ENCODE data around the gene RNF175.

The RNF175 gene

DNA sequence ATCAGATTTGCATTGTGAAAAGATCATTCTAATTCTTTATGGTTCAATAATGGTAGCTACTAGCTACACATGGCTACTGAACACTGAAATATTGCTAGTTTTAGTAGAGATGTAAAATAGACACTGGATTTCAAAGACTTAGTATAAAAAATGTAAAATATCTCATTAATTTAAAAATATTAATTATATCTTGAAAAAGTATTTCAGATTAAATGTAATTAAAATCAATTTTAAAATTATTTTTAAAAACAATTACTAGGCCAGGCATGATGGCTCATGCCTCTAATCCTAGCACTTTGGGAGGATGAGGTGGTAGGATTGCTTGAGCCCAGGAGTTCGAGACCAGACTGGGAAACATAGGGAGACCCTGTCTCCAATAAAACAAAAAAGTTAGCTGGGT is 96.2 kb downstream of the RNF175 start:
- Histone ChIP-seq H3K36me3 (no peaks in the 10 kb centered on the region), H3K4me1 (ENCODE audit: control insufficient read depth in 1 of 2, insufficient read depth in 1 of 2, low read depth in 1 of 2, low read length in 1 of 2) (peaks cover 40 to 68% of the 10 kb centered on the region in 2 experiments), H3K27me3 (no peaks in the 10 kb centered on the region), H3K9me3 (no peaks in the 10 kb centered on the region), H3K27ac (peak overlapping the region; percentile 46), H3K4me3 (ENCODE audit: low read depth in 1 of 2, low read length in 1 of 2) (no peak overlapping the region)
- TF ChIP-seq, protein P1, sequence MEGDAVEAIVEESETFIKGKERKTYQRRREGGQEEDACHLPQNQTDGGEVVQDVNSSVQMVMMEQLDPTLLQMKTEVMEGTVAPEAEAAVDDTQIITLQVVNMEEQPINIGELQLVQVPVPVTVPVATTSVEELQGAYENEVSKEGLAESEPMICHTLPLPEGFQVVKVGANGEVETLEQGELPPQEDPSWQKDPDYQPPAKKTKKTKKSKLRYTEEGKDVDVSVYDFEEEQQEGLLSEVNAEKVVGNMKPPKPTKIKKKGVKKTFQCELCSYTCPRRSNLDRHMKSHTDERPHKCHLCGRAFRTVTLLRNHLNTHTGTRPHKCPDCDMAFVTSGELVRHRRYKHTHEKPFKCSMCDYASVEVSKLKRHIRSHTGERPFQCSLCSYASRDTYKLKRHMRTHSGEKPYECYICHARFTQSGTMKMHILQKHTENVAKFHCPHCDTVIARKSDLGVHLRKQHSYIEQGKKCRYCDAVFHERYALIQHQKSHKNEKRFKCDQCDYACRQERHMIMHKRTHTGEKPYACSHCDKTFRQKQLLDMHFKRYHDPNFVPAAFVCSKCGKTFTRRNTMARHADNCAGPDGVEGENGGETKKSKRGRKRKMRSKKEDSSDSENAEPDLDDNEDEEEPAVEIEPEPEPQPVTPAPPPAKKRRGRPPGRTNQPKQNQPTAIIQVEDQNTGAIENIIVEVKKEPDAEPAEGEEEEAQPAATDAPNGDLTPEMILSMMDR (IDR thresholded peaks at IDR 0.05) = no peak

DNA sequence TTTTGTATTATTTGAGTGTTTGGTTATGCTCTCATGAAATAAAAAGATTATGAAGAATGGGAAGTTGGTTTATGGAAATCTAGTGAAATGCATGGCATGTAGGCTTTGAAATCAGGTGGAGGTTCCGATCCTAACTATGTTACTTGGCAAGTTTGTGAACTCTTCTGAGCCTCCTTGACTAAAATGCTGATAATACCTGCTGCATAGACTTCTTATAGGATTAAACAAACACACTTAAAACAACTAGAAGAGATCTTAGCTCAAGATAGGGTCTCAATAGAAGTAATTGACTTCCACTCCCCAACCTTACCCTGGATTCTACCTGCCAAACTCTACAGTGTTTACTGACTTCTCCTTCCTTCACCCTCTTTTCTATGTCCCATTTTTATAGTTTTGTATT is 97.9 kb downstream of the RNF175 start:
- H3K4me1 ChIP-seq (ENCODE audit: control insufficient read depth in 1 of 2, insufficient read depth in 1 of 2, low read depth in 1 of 2, low read length in 1 of 2) = peaks cover 57 to 84% of the 10 kb centered on the region in 2 experiments
- TF ChIP-seq, protein P1 (IDR thresholded peaks at IDR 0.05) = no peak
- H3K36me3 ChIP-seq = no peaks in the 10 kb centered on the region
- peak overlapping the region; percentile 89 for H3K27ac ChIP-seq
- peak overlapping the region in 1 of 2 experiments; percentile 5 for H3K4me3 ChIP-seq (ENCODE audit: low read depth in 1 of 2, low read length in 1 of 2)
- no peaks in the 10 kb centered on the region for H3K9me3 ChIP-seq
- no peaks in the 10 kb centered on the region for H3K27me3 ChIP-seq

DNA sequence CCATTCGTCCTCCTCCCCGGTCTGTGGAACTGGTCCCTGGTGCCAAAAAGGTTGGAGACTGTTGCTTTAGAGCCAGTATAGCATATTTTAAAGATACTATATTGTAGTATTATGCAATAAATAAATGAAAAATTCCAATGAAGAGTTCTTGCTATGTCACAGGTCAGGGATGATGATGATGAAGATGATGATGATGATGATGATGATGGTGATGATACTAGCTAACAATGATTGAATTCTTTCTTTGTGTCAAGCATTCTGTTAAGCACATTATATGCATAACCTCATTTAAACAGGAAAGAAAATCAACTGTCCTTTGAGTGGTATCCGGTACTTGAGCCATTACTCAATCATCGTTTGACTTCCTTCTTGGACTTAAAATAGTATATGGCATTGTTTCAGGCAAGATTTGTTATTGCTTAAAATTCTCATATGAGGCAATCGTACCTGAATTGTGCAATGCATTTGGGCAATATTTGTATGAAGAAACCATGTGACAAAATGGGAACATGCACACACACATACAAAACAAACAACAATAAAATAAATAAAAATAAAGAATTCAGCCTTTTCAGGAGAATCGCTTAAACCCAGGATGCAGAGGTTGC is 98.5 kb downstream of the RNF175 start:
- Histone ChIP-seq H3K9me3 (no peaks in the 10 kb centered on the region), H3K4me1 (ENCODE audit: control insufficient read depth in 1 of 2, insufficient read depth in 1 of 2, low read depth in 1 of 2, low read length in 1 of 2) (peaks cover 63 to 88% of the 10 kb centered on the region in 2 experiments), H3K27me3 (no peaks in the 10 kb centered on the region), H3K4me3 (ENCODE audit: low read depth in 1 of 2, low read length in 1 of 2) (peak overlapping the region; percentile 28 to 49), H3K36me3 (no peaks in the 10 kb centered on the region), H3K27ac (peak overlapping the region; percentile 89)
- TF ChIP-seq, protein P1 (IDR thresholded peaks at IDR 0.05) = peak; percentile 12
